Suprapubic skin (tissue), 4 donors: ENCODE measurements around the gene DOK5. TPM values are rescaled to one million over a fixed set of nuclear protein-coding genes. Genes with fewer than 3 reads are reported as not detected.

ENCODE experiments used
- DNase-seq, 2 donors: peaks; one replicate each; pipeline ENCODE4 v3.0.0-alpha.2; 2019; ENCODE audit warnings: low spot score in 2 of 2
- H3K27ac ChIP-seq: fragments of 200-600 bp; sonication (generic); one replicate; pipeline ENCODE4 v1.5.1; 2019
- H3K27me3 ChIP-seq: fragments of 200-600 bp; sonication (generic); one replicate; pipeline ENCODE4 v1.5.1; 2019
- H3K36me3 ChIP-seq: fragments of 200-600 bp; sonication (generic); one replicate; pipeline ENCODE4 v1.5.1; 2019
- H3K4me1 ChIP-seq: fragments of 200-600 bp; sonication (generic); one replicate; pipeline ENCODE4 v1.5.1; 2019
- H3K4me3 ChIP-seq: fragments of 200-600 bp; sonication (generic); one replicate; pipeline ENCODE4 v1.5.1; 2019; ENCODE audit warnings: mild to moderate bottlenecking
- H3K9me3 ChIP-seq: fragments of 200-600 bp; sonication (generic); one replicate; pipeline ENCODE4 v1.5.1; 2019
- CTCF ChIP-seq, 2 donors: fragments of 200-600 bp in 1 of 2; fragments of 450-650 bp in 1 of 2; sonication (generic) in 1 of 2; IDR thresholded peaks; one replicate each; pipeline ENCODE4 v1.5.1; 2016 to 2019; ENCODE audit warnings: antibody characterized with exemption in 2 of 2, mild to moderate bottlenecking in 1 of 2, moderate library complexity in 1 of 2
- EP300 ChIP-seq: sonication (generic); formaldehyde crosslinking; IDR thresholded peaks from one replicate; pipeline ENCODE4 v1.6.1; 2017; ENCODE audit warnings: antibody characterized with exemption
- POLR2A ChIP-seq, 2 donors: fragments of 450-650 bp; IDR thresholded peaks; one replicate each; pipeline ENCODE4 v1.6.1; 2017; ENCODE audit warnings: antibody characterized with exemption in 2 of 2, mild to moderate bottlenecking in 2 of 2, moderate library complexity in 2 of 2
- POLR2AphosphoS5 ChIP-seq, 3 donors: sonication (generic); formaldehyde crosslinking; IDR thresholded peaks; one replicate each; pipeline ENCODE4 v1.6.1; 2017; ENCODE audit warnings: antibody characterized with exemption in 3 of 3
- WGBS: methylation state at CpG from one replicate; pipeline ENCODE4 v1.1.5; 2018; 5-methylcytosine and 5-hydroxymethylcytosine counted together
- total RNA-seq, 4 donors: library from RNA; depleted of rRNA; stranded (reverse); fragments of >200 nt; gene quantifications; one replicate each; pipeline ENCODE4 v1.1.0, GENCODE V29; 2016

DOK5 gene
- total RNA-seq, 4 donors from 2014 or later: 0.23 to 1.2 (median 0.89) TPM; not detected in 1

GRCh38 chr20:54464003-54464402 lies 11.4 kb upstream of the DOK5 start:
- Histone ChIP-seq H3K27me3 (peaks cover 3% of the 10 kb centered on the region), H3K4me3 (no peak overlapping the region), H3K9me3 (no peaks in the 10 kb centered on the region), H3K36me3 (no peaks in the 10 kb centered on the region), H3K4me1 (no peaks in the 10 kb centered on the region), H3K27ac (no peak overlapping the region)
- TF ChIP-seq POLR2A (IDR thresholded peaks at IDR 0.05) (no peak), CTCF (IDR thresholded peaks at IDR 0.05) (no peak), POLR2AphosphoS5 (IDR thresholded peaks at IDR 0.05) (no peak), EP300 (no peak)
- WGBS: 87% methylated on average over 1 of the region's 1 CpG
- no peak for DNase-seq

- Histone ChIP-seq H3K9me3 (no peaks in the 10 kb centered on the region), H3K36me3 (no peaks in the 10 kb centered on the region), H3K27ac (no peak overlapping the region), H3K27me3 (no peaks in the 10 kb centered on the region), H3K4me1 (no peaks in the 10 kb centered on the region), H3K4me3 (no peak overlapping the region)
- WGBS: 82% methylated on average over 3 of the region's 3 CpGs
- DNase-seq: no peak
- TF ChIP-seq POLR2A (IDR thresholded peaks at IDR 0.05): no peak
- no peak for TF ChIP-seq POLR2AphosphoS5 (IDR thresholded peaks at IDR 0.05)
- no peak for TF ChIP-seq CTCF (IDR thresholded peaks at IDR 0.05)
- no peak for TF ChIP-seq EP300
Observed at GRCh38 chr20:54466127-54466526, 9.3 kb upstream of the DOK5 start.

GRCh38 chr20:54467622-54468021 lies 7.8 kb upstream of the DOK5 start:
- Histone ChIP-seq H3K4me3 (no peak overlapping the region), H3K36me3 (no peaks in the 10 kb centered on the region), H3K27ac (no peak overlapping the region), H3K4me1 (no peaks in the 10 kb centered on the region), H3K9me3 (no peaks in the 10 kb centered on the region), H3K27me3 (no peaks in the 10 kb centered on the region)
- 79% methylated on average over 2 of the region's 2 CpGs for WGBS
- DNase-seq: no peak
- TF ChIP-seq EP300: no peak
- no peak for TF ChIP-seq POLR2A (IDR thresholded peaks at IDR 0.05)
- TF ChIP-seq CTCF (IDR thresholded peaks at IDR 0.05): no peak
- no peak for TF ChIP-seq POLR2AphosphoS5 (IDR thresholded peaks at IDR 0.05)

- Histone ChIP-seq H3K4me3 (no peak overlapping the region), H3K9me3 (no peaks in the 10 kb centered on the region), H3K36me3 (no peaks in the 10 kb centered on the region), H3K4me1 (no peaks in the 10 kb centered on the region), H3K27me3 (no peaks in the 10 kb centered on the region), H3K27ac (no peak overlapping the region)
- WGBS: 65% methylated on average over 3 of the region's 3 CpGs
- DNase-seq: no peak
- no peak for TF ChIP-seq POLR2A (IDR thresholded peaks at IDR 0.05)
- no peak for TF ChIP-seq POLR2AphosphoS5 (IDR thresholded peaks at IDR 0.05)
- no peak for TF ChIP-seq CTCF (IDR thresholded peaks at IDR 0.05)
- TF ChIP-seq EP300: no peak
Observed at GRCh38 chr20:54468082-54468481, 7.3 kb upstream of the DOK5 start.

- no peaks in the 10 kb centered on the region for H3K9me3 ChIP-seq
- H3K36me3 ChIP-seq: no peaks in the 10 kb centered on the region
- H3K4me1 ChIP-seq: no peaks in the 10 kb centered on the region
- TF ChIP-seq EP300: no peak
- no peak for TF ChIP-seq POLR2AphosphoS5 (IDR thresholded peaks at IDR 0.05)
- no peak for TF ChIP-seq POLR2A (IDR thresholded peaks at IDR 0.05)
- TF ChIP-seq CTCF (IDR thresholded peaks at IDR 0.05): no peak
- DNase-seq: no peak
- H3K4me3 ChIP-seq: no peak overlapping the region
- no peaks in the 10 kb centered on the region for H3K27me3 ChIP-seq
- H3K27ac ChIP-seq: no peak overlapping the region
- WGBS: 62% methylated on average over 2 of the region's 2 CpGs
Observed at GRCh38 chr20:54469293-54469692, 6.1 kb upstream of the DOK5 start.
